Renal pelvis (tissue), 12 donors: ENCODE results near the gene KRT9. TPM values are rescaled to one million over a fixed set of nuclear protein-coding genes. Genes with fewer than 3 reads are reported as not detected.
"Not testable (repeated sequence)": the region's sequence is repeated elsewhere in the genome, so short reads cannot be mapped to it uniquely, and the experiment has no call there.

ENCODE experiments used
- DNase-seq: peaks from one replicate; pipeline ENCODE4 v3.0.0-alpha.2; 2013
- long read RNA-seq, 16 experiments: transcript quantifications; one replicate each; lab custom pipeline, GENCODE V29; 2026
- polyA plus RNA-seq, 3 donors: library from polyadenylated mRNA; unstranded; fragments of 120-200 nt; gene quantifications; one replicate each; pipeline ENCODE4 v1.2.1, GENCODE V29; 2013; ENCODE audit not compliant: insufficient read length in 3 of 3

Gene KRT9
- not detected for polyA plus RNA-seq
- long read RNA-seq, donor 1 = 0 reads
- long read RNA-seq, donor 2 = 0 reads
- long read RNA-seq, donor 3 = 0 reads
- long read RNA-seq, donor 4 = 0 reads
- long read RNA-seq, donor 5 = 0 reads
- long read RNA-seq, donor 6 = 0 reads
- long read RNA-seq, donor 7 = 0 reads
- long read RNA-seq, donor 8 = 0 reads
- long read RNA-seq, donor 9 = 0 reads
- long read RNA-seq, donor 10 = 0 reads
- long read RNA-seq, donor 11 = 0 reads
- long read RNA-seq, donor 12 = 0 reads
- long read RNA-seq, donor 13 = 0 reads
- long read RNA-seq, donor 14 = 0 reads
- long read RNA-seq, donor 15 = 0 reads
- long read RNA-seq, donor 16 = 0 reads

DNA sequence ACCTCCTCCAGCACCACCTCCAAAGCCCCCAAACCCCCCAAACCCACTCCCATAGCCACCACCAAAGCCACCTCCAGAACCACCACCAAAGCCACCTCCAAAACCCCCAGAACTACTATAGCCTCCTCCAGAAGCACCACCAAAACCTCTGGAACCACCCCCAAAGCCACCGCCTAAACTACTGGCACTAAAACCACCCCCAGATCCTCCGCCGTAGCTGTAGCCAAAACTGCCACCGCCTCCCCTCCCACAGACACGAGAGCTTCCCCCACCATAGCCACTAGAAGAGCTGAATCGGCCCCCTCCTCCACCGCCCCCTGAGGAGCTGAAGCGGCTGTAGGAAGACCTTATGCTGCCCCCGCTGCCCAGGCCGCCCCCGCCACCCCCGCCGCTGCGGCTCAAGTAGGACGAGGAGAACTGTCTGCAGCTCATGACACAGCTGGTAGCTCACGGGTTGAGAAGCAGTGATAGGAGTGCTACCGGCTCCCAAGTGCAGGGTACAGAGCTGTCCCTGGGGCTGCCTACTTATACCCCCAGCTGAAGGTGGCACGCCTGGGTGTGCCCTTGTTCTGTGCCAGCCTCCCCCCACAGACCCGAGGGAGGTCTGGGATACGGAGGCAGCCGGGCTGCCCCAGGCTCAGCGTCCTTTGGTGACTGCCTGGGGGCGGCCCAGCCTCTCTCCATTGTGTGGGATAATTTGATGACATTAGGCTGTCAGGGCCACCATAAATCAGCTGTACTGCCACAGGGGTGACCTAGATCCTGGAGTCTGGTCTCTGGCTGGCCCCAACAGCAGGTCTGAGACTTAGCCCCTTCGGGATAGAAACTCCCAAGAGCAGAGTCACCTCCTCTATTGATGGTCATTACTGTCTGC, at the start of gene KRT9:
Gene KRT9 (minus strand): TSS at position 499 of the 874 bp plus-strand sequence. CDS start 67 bp downstream, at position 432.
- peak; percentile 14 for DNase-seq

DNA sequence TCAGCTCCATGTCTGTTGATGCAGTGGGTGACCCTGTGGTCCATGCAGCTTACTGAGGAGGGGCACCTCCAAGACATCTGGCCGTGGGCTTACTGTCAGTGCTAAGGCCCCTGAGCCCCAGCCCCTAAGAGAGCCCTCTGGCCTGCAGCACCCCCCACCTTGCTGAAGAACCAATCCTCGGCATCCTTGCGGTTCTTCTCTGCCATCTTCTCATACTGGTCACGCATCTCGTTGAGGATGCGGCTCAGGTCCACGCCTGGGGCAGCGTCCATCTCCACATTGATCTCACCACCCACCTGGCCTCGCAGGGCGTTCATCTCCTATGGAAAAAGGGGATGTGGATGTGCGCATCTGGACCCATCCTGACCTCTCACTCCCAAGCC, 49.6 kb upstream of the KRT9 start:
- DNase-seq = not testable (repeated sequence)

DNA sequence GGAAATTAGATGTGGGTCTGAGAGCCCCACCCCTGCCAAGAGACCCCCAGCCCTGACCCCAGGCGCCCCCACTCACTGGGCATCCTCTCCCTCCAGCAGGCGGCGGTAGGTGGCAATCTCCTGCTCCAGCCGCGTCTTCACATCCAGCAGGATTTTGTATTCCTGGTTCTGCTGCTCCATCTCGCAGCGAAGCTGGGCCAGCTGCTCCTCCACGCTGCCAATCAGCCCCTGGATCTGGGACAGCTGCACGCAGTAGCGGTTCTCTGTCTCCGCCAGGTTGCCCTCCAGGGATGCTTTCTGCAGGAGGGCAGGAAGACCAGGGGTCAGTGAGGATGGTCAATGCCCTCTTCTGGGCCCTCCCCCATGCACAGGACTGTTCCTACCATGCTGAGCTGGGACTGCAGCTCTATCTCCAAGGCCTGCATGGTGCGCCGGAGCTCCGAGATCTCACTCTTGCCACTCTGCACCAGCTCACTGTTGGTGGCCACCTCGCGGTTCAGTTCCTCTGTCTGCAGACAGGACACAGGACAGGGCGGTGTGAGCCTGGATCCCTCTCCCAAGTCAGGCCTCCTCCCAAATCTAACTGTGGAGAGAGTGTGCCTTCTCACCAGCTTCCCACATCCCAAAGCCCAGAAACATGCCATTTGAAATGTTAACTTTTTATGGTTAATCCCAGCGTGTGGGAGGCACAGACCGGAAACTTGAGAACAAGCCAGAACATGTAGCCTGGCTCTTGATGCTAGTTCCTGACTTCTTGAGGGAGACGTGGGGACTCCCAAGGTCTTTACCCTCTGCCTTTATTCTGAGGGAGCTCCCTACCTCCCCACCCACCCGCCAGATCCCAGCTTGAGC, 49.0 kb upstream of the KRT9 start:
- no peak for DNase-seq

- DNase-seq = not testable (repeated sequence)
These were observed 48.2 kb upstream of the KRT9 start for GRCh38 chr17:41619927-41620582.

DNA sequence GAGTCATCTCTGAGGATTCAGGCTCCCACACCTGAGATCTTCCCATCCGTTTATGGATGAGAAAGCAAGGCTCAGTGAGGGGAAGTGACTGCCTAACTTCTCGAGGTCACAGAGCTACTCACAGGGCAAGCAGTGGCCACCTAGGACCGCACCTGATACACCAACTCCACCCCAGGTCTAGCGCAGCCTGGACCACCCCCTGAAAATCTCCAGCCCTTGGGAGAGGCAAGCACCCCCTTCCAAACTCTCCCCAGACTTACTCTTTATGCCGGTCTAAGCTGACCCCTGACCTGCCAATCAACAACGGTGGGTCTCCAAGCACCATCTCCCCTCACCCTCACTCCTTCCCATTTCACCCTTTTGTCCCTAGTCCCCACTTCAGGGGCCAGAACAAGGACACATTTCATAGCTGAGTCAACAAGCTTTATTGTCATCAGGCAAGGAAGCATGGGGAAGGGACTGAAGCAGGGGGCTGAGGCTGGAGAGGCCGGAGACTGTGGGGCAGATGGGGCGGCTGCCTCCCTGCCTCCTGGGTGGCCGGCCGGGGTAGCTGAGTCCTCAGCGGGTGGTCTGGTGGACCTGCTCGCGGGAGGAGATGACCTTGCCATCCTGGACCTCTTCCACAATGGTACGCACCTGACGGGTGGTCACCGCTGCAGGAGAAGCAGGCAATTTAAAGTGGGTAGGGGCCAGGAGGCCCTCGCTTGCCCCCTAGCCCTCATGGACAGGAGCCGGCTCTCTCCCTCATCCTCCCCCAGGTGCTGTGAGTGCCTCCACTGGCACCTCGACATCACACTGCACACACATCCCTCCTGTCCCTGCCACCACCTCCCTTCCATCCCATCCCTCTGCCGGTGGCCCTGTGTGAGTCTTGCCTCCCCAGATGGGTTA, 47.4 kb upstream of the KRT9 start:
- DNase-seq = no peak

GRCh38 chr17:41618341-41619035, 46.6 kb upstream of the KRT9 start:
- DNase-seq = no peak

DNA sequence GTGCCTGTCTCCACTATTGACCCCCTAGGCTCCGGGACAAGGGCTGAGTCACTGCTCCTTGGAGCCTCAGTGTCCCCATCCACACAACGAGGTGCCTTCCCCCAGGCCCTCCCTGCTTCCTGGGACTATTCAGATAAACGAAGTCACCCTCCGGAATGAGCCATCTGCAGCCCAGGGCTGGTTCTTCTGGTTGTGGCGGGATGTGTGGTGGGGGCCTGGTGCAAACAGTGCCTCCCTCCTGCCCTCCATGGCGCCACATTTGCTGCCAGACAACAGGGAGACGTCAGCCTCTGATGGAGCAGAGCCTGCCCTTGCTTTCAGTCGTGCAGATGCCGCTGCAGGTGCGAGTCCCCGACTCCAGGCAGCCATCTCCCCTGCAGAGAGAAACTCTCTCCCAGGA, 45.8 kb upstream of the KRT9 start:
- DNase-seq = no peak

GRCh38 chr17:41617136-41617535, 45.3 kb upstream of the KRT9 start:
- no peak for DNase-seq

DNA sequence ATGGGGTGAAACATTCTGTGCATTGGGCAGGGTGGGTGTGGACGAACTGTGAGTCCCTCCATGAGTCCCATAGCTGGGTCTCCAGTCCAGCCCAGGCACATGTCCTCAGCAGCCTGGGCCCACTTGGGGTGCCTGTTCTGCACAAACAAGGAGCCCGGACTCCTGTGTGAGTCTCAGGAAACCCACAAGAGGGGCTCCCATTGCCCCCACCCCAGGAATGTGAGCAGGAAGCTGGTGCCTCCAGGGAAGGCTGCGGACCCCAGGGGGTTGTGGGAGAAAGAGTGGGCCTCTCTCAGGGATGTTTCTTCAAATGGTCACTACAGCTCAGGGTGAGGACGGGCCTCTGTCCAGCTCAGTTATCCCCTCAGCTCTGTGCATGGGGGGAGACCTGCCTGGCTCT, 44.6 kb upstream of the KRT9 start:
- DNase-seq = not testable (repeated sequence)

GRCh38 chr17:41615454-41615853, 43.6 kb upstream of the KRT9 start:
- DNase-seq = no peak

DNA sequence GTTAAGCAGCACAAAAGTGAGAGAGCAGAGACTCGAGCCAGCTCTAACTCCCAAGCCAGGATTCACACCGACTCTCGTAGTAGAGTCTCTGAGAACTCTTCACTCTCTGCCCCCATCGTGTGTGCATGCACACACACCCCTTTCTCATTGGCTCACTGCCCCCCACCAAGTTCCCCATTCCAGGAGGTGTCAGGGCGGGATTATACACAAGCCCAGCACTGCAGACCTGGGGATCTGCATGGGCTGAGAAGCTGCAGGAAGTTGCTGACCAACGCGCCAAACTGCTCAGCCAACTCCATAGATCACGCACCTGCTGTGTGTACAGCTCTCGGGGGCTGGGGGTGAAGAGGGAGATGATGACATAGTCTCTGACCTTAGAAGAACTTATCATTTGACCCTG, 42.9 kb upstream of the KRT9 start:
- DNase-seq = not testable (repeated sequence)

- no peak for DNase-seq
These were observed 42.2 kb upstream of the KRT9 start for GRCh38 chr17:41614098-41614497.

GRCh38 chr17:41613277-41614082, 41.6 kb upstream of the KRT9 start:
- no peak for DNase-seq

- not testable (repeated sequence) for DNase-seq
These were observed 40.7 kb upstream of the KRT9 start, which contains the start of gene KRT16 for GRCh38 chr17:41612376-41613160. TSS of gene KRT16 (minus strand) at chr17:41612767. CDS start at chr17:41612688, 79 bp downstream.

GRCh38 chr17:41610965-41611640, 39.2 kb upstream of the KRT9 start:
- DNase-seq = no peak

DNA sequence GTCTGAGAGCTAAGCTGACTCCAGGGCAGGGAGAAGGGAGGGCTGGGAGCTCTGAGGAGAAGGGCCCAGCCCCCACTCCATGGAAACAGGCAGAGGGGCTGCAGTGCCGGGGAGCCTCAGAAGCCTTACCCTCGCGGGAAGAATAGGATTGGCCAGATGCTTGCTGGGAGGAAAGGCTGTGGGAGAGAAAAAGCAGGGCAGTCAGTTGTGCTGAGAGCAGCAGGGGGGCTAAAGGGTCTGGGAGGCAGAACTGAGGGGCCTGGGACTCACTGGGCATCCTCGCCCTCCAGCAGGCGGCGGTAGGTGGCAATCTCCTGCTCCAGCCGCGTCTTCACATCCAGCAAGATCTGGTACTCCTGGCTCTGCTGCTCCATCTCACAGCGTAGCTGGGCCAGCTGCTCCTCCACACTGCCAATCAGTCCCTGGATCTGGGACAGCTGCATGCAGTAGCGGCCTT, 38.2 kb upstream of the KRT9 start:
- DNase-seq = not testable (repeated sequence)

- DNase-seq = not testable (repeated sequence)
These were observed 35.1 kb upstream of the KRT9 start for GRCh38 chr17:41606930-41607329.
